ENCODE measurements around the gene SLC26A1. TPM values are rescaled to one million over a fixed set of nuclear protein-coding genes. Genes with fewer than 3 reads are reported as not detected.

Gene SLC26A1
- total and polyA plus RNA-seq, 2 donors (not counting 3 experiments of a cell fraction or from before 2014, with no cell fraction given) = 0.10 TPM; not detected in 1

GRCh38 chr4:947491-947971, 45.7 kb downstream of the SLC26A1 start:
- no peak overlapping the region for H3K4me2 ChIP-seq (ENCODE audit: insufficient read depth, low read length)
- no peak overlapping the region for H2AFZ ChIP-seq (ENCODE audit: low read depth, low read length)
- BruUV-seq (replicated peaks) = no TSS peak
- CTCF ChIA-PET = no interaction called here
- DNase-seq (ENCODE audit: low read depth, low spot score) (no peak), FAIRE-seq (no peak)
- no peaks in the 10 kb centered on the region for H3K79me2 ChIP-seq (ENCODE audit: control insufficient read depth, insufficient read depth, low read length)
- POLR2A ChIA-PET = no interaction called here
- H3K9me3 ChIP-seq (replicated peaks; ENCODE audit: control insufficient read depth, insufficient read depth, low read length) = no peaks in the 10 kb centered on the region
- no peaks in the 10 kb centered on the region for H3K4me1 ChIP-seq (ENCODE audit: control insufficient read depth, extremely low read depth, insufficient read depth, low read length)
- intact Hi-C loops (cut with micrococcal nuclease) = no loop called here
- H4K20me1 ChIP-seq (replicated peaks; ENCODE audit: control insufficient read depth, extremely low read depth, insufficient read depth, low read length) = no peaks in the 10 kb centered on the region
- no peak overlapping the region for H3K9ac ChIP-seq (replicated peaks; ENCODE audit: extremely low read depth, insufficient read depth, low read length)
- dilution Hi-C loops (cut with MboI; ENCODE audit: extremely low pct_ligation_motif_present, low sequenced_read_pairs) = no loop called here
- H3K4me3 ChIP-seq (replicated peaks in 1 of 3; ENCODE audit: insufficient read depth in 1 of 3, low read depth in 1 of 3, low read length in 3 of 3) = no peak overlapping the region
- no peak overlapping the region for H3K27ac ChIP-seq (ENCODE audit: insufficient read depth, low read depth, low read length)
- TF ChIP-seq CTCF (IDR thresholded peaks at IDR 0.05; ENCODE audit: extremely low read depth in 1 of 2, insufficient read depth in 1 of 2, low read depth in 1 of 2, low read length in 2 of 2) = no peak
- TF ChIP-seq POLR2AphosphoS5 (IDR thresholded peaks at IDR 0.05; ENCODE audit: insufficient read depth, low read depth, low read length) = no peak
- no peak for TF ChIP-seq MYC (IDR thresholded peaks at IDR 0.05; ENCODE audit: low read depth, low read length)
- TF ChIP-seq GATA2 (IDR thresholded peaks at IDR 0.05; ENCODE audit: insufficient read depth, insufficient read length, low read depth, low read length) = no peak
- TF ChIP-seq FOS (IDR thresholded peaks at IDR 0.05; ENCODE audit: borderline replicate concordance, insufficient read depth, low read length) = no peak
- no peak for TF ChIP-seq POLR2A (IDR thresholded peaks at IDR 0.05; ENCODE audit: low read depth, low read length)
- no peak for TF ChIP-seq MAX (IDR thresholded peaks at IDR 0.05; ENCODE audit: insufficient read depth, insufficient read length)
- no peak for TF ChIP-seq EZH2 (IDR thresholded peaks at IDR 0.05; ENCODE audit: borderline replicate concordance, low read depth, low read length, severe bottlenecking)
- no peak for TF ChIP-seq JUN (IDR thresholded peaks at IDR 0.05; ENCODE audit: borderline replicate concordance, insufficient read depth, insufficient read length, low read depth)
- no peaks in the 10 kb centered on the region for H3K36me3 ChIP-seq (ENCODE audit: control insufficient read depth in 2 of 2, extremely low read depth in 1 of 2, insufficient read depth in 2 of 2, low read length in 2 of 2)
- H3K27me3 ChIP-seq (ENCODE audit: control insufficient read depth in 2 of 2, insufficient read depth in 2 of 2, low read length in 2 of 2) = no peaks in the 10 kb centered on the region
- no peaks in the 10 kb centered on the region for H3K9me1 ChIP-seq (replicated peaks; ENCODE audit: control insufficient read depth, extremely low read depth, insufficient read depth, low read length)

Measured in endothelial cell of umbilical vein (primary cell).